Astrocyte (in vitro differentiated cells and primary cell): ENCODE measurements around the gene ITGB3. TPM values are rescaled to one million over a fixed set of nuclear protein-coding genes. Genes with fewer than 3 reads are reported as not detected.

Experiments
- DNase-seq: peaks from one replicate; pipeline ENCODE4 v3.0.0-alpha.2; 2010; ENCODE audit warnings: low read depth
- FAIRE-seq: peaks from 2 replicates; lab custom pipeline; 2011; peaks lifted over from hg19 to GRCh38; lab: Jason Lieb, UNC
- H2AFZ ChIP-seq: 2 replicates; pipeline ENCODE4 v1.6.0; 2012; ENCODE audit warnings: low read depth, low read length, inconsistent platforms
- H3K27ac ChIP-seq: 2 replicates; pipeline ENCODE4 v1.5.1; 2011; ENCODE audit warnings: low read depth, low read length, inconsistent platforms
- H3K27me3 ChIP-seq: 2 replicates; pipeline ENCODE4 v1.6.0; 2011; ENCODE audit warnings: low read length, inconsistent platforms; ENCODE audit not compliant: insufficient read depth
- H3K36me3 ChIP-seq: 2 replicates; pipeline ENCODE4 v1.5.1; 2011; ENCODE audit warnings: low read length, inconsistent platforms; ENCODE audit not compliant: insufficient read depth
- H3K4me1 ChIP-seq: 2 replicates; pipeline ENCODE4 v1.5.1; 2011; ENCODE audit warnings: low read length, inconsistent platforms; ENCODE audit not compliant: insufficient read depth
- H3K4me2 ChIP-seq: 2 replicates; pipeline ENCODE4 v1.6.0; 2012; ENCODE audit warnings: low read length, inconsistent platforms
- H3K4me3 ChIP-seq: 2 replicates; pipeline ENCODE4 v1.5.1; 2011; ENCODE audit warnings: low read depth, mild to moderate bottlenecking, low read length, inconsistent platforms; ENCODE audit not compliant: insufficient read depth
- H3K79me2 ChIP-seq: 2 replicates; pipeline ENCODE4 v1.6.0; 2012; ENCODE audit warnings: mild to moderate bottlenecking, low read length, inconsistent platforms; ENCODE audit not compliant: insufficient read depth
- H3K9ac ChIP-seq: 2 replicates; pipeline ENCODE4 v1.6.0; 2012; ENCODE audit warnings: mild to moderate bottlenecking, low read length, inconsistent platforms
- H3K9me3 ChIP-seq: 2 replicates; pipeline ENCODE4 v1.5.1; 2012; ENCODE audit warnings: low read depth, mild to moderate bottlenecking, low read length, inconsistent platforms; ENCODE audit not compliant: insufficient read depth
- H4K20me1 ChIP-seq: 2 replicates; pipeline ENCODE4 v1.6.0; 2012; ENCODE audit warnings: low read length, inconsistent platforms; ENCODE audit not compliant: insufficient read depth
- H3K27ac Mint-ChIP-seq: one replicate; pipeline ENCODE4 v1.8.0; 2021; ENCODE audit warnings: mild to moderate bottlenecking, mixed read lengths; ENCODE audit not compliant: unreplicated experiment
- H3K27me3 Mint-ChIP-seq: one replicate; pipeline ENCODE4 v1.8.0; 2021; ENCODE audit warnings: low read depth, mixed read lengths; ENCODE audit not compliant: unreplicated experiment
- H3K36me3 Mint-ChIP-seq: one replicate; pipeline ENCODE4 v1.8.0; 2021; ENCODE audit warnings: low read depth, mixed read lengths; ENCODE audit not compliant: unreplicated experiment
- H3K4me1 Mint-ChIP-seq: one replicate; pipeline ENCODE4 v1.8.0; 2021; ENCODE audit warnings: low read depth, mixed read lengths; ENCODE audit not compliant: unreplicated experiment
- H3K4me3 Mint-ChIP-seq: one replicate; pipeline ENCODE4 v1.8.0; 2021; ENCODE audit warnings: mild to moderate bottlenecking, moderate library complexity, mixed read lengths; ENCODE audit not compliant: unreplicated experiment
- H3K9me3 Mint-ChIP-seq: one replicate; pipeline ENCODE4 v1.8.0; 2021; ENCODE audit warnings: mild to moderate bottlenecking, mixed read lengths; ENCODE audit not compliant: unreplicated experiment
- CTCF ChIP-seq: IDR thresholded peaks from 2 replicates; pipeline ENCODE4 v1.5.1; 2011; ENCODE audit warnings: low read depth, mild to moderate bottlenecking, inconsistent platforms, low read length, moderate library complexity; ENCODE audit not compliant: insufficient read depth
- EZH2 ChIP-seq: IDR thresholded peaks from 2 replicates; pipeline ENCODE4 v1.6.1; 2012; ENCODE audit warnings: mild to moderate bottlenecking, low read length, inconsistent platforms; ENCODE audit not compliant: insufficient read depth
- total RNA-seq: library from RNA; stranded (reverse); gene quantifications from 2 replicates; pipeline ENCODE4 v1.2.1, GENCODE V29; 2021

ITGB3 gene
- total RNA-seq, 1 donor from 2014 or later: 44.0 TPM

GRCh38 chr17:47231866-47232265, 21.8 kb upstream of the ITGB3 start:
- Histone ChIP-seq H4K20me1 (no peaks in the 10 kb centered on the region), H3K4me1 (peaks cover 13% of the 10 kb centered on the region), H3K27me3 (no peaks in the 10 kb centered on the region), H3K9ac (no peak overlapping the region), H3K4me2 (no peak overlapping the region), H3K36me3 (no peaks in the 10 kb centered on the region), H3K4me3 (no peak overlapping the region), H3K9me3 (peaks cover 3% of the 10 kb centered on the region), H3K79me2 (no peaks in the 10 kb centered on the region), H3K27ac (no peak overlapping the region), H2AFZ (no peak overlapping the region)
- H3K36me3 Mint-ChIP-seq: no peaks in the 10 kb centered on the region
- no peak overlapping the region for H3K27ac Mint-ChIP-seq
- H3K4me1 Mint-ChIP-seq: peaks cover 13% of the 10 kb centered on the region
- DNase-seq (no peak), FAIRE-seq (no peak)
- TF ChIP-seq EZH2: no peak
- no peak for TF ChIP-seq CTCF
- H3K4me3 Mint-ChIP-seq: no peak overlapping the region
- peaks cover 2% of the 10 kb centered on the region for H3K27me3 Mint-ChIP-seq
- H3K9me3 Mint-ChIP-seq: peaks cover 2% of the 10 kb centered on the region

GRCh38 chr17:47232465-47232864, 21.2 kb upstream of the ITGB3 start:
- H3K27me3 Mint-ChIP-seq: peaks cover 2% of the 10 kb centered on the region
- no peak for TF ChIP-seq CTCF
- TF ChIP-seq EZH2: no peak
- peaks cover 5% of the 10 kb centered on the region for H3K9me3 ChIP-seq
- H3K27ac ChIP-seq: no peak overlapping the region
- H2AFZ ChIP-seq: no peak overlapping the region
- DNase-seq (no peak), FAIRE-seq (no peak)
- H4K20me1 ChIP-seq: no peaks in the 10 kb centered on the region
- no peaks in the 10 kb centered on the region for H3K36me3 ChIP-seq
- no peak overlapping the region for H3K4me2 ChIP-seq
- no peak overlapping the region for H3K9ac ChIP-seq
- no peak overlapping the region for H3K4me3 ChIP-seq
- H3K27ac Mint-ChIP-seq: no peak overlapping the region
- H3K9me3 Mint-ChIP-seq: no peaks in the 10 kb centered on the region
- no peaks in the 10 kb centered on the region for H3K79me2 ChIP-seq
- H3K36me3 Mint-ChIP-seq: no peaks in the 10 kb centered on the region
- peaks cover 13% of the 10 kb centered on the region for H3K4me1 ChIP-seq
- H3K4me1 Mint-ChIP-seq: peaks cover 13% of the 10 kb centered on the region
- no peak overlapping the region for H3K4me3 Mint-ChIP-seq
- H3K27me3 ChIP-seq: no peaks in the 10 kb centered on the region

GRCh38 chr17:47235506-47235905, 18.1 kb upstream of the ITGB3 start:
- DNase-seq: no peak
- Mint-ChIP-seq H3K27me3 (peaks cover 2% of the 10 kb centered on the region), H3K36me3 (no peaks in the 10 kb centered on the region)

More at GRCh38 chr17:47235506-47235905, 18.1 kb upstream of the ITGB3 start:
- Histone ChIP-seq H3K27me3 (no peaks in the 10 kb centered on the region), H2AFZ (no peak overlapping the region), H3K79me2 (no peaks in the 10 kb centered on the region), H3K4me2 (no peak overlapping the region), H3K27ac (no peak overlapping the region), H3K9me3 (peaks cover 5% of the 10 kb centered on the region), H3K36me3 (no peaks in the 10 kb centered on the region), H4K20me1 (no peaks in the 10 kb centered on the region), H3K4me1 (peaks cover 15% of the 10 kb centered on the region), H3K4me3 (no peak overlapping the region), H3K9ac (no peak overlapping the region)
- Mint-ChIP-seq H3K4me3 (no peak overlapping the region), H3K27ac (no peak overlapping the region), H3K4me1 (peaks cover 13% of the 10 kb centered on the region), H3K9me3 (no peaks in the 10 kb centered on the region)
- FAIRE-seq: no peak
- TF ChIP-seq CTCF: no peak
